ENCODE data around the gene DGKB.

The DGKB gene

GRCh38 chr7:14133752-14134151 lies 768.8 kb downstream of the DGKB start:
- no peaks in the 10 kb centered on the region for H3K9me3 ChIP-seq (ENCODE audit: control insufficient read depth in 1 of 2, low read length in 2 of 2)
- H3K4me3 ChIP-seq (ENCODE audit: low read depth in 1 of 2, low read length in 2 of 2): no peak overlapping the region
- no peaks in the 10 kb centered on the region for H3K4me1 ChIP-seq (ENCODE audit: control insufficient read depth in 1 of 2, insufficient read depth in 2 of 2, low read length in 2 of 2)
- H3K27me3 ChIP-seq (ENCODE audit: control insufficient read depth in 1 of 2, insufficient read depth in 2 of 2, low read length in 2 of 2): no peaks in the 10 kb centered on the region
- H3K27ac ChIP-seq (ENCODE audit: low read depth, low read length): no peak overlapping the region
- no peak overlapping the region for H3K9ac ChIP-seq (ENCODE audit: low read depth in 1 of 2, low read length in 2 of 2)
- no peaks in the 10 kb centered on the region for H3K36me3 ChIP-seq (ENCODE audit: control insufficient read depth in 1 of 2, insufficient read depth in 2 of 2, low read length in 2 of 2)

- no peaks in the 10 kb centered on the region for H3K9me3 ChIP-seq (ENCODE audit: control insufficient read depth in 1 of 2, low read length in 2 of 2)
- H3K36me3 ChIP-seq (ENCODE audit: control insufficient read depth in 1 of 2, insufficient read depth in 2 of 2, low read length in 2 of 2): no peaks in the 10 kb centered on the region
- no peaks in the 10 kb centered on the region for H3K27me3 ChIP-seq (ENCODE audit: control insufficient read depth in 1 of 2, insufficient read depth in 2 of 2, low read length in 2 of 2)
- H3K4me3 ChIP-seq (ENCODE audit: low read depth in 1 of 2, low read length in 2 of 2): no peak overlapping the region
- H3K9ac ChIP-seq (ENCODE audit: low read depth in 1 of 2, low read length in 2 of 2): no peak overlapping the region
- no peaks in the 10 kb centered on the region for H3K4me1 ChIP-seq (ENCODE audit: control insufficient read depth in 1 of 2, insufficient read depth in 2 of 2, low read length in 2 of 2)
- no peak overlapping the region for H3K27ac ChIP-seq (ENCODE audit: low read depth, low read length)
Observed at GRCh38 chr7:14125998-14126397, 776.6 kb downstream of the DGKB start.

- no peak overlapping the region for H3K4me3 ChIP-seq (ENCODE audit: low read depth in 1 of 2, low read length in 2 of 2)
- no peaks in the 10 kb centered on the region for H3K4me1 ChIP-seq (ENCODE audit: control insufficient read depth in 1 of 2, insufficient read depth in 2 of 2, low read length in 2 of 2)
- no peak overlapping the region for H3K27ac ChIP-seq (ENCODE audit: low read depth, low read length)
- no peaks in the 10 kb centered on the region for H3K27me3 ChIP-seq (ENCODE audit: control insufficient read depth in 1 of 2, insufficient read depth in 2 of 2, low read length in 2 of 2)
- no peaks in the 10 kb centered on the region for H3K9me3 ChIP-seq (ENCODE audit: control insufficient read depth in 1 of 2, low read length in 2 of 2)
- no peaks in the 10 kb centered on the region for H3K36me3 ChIP-seq (ENCODE audit: control insufficient read depth in 1 of 2, insufficient read depth in 2 of 2, low read length in 2 of 2)
- no peak overlapping the region for H3K9ac ChIP-seq (ENCODE audit: low read depth in 1 of 2, low read length in 2 of 2)
Observed at GRCh38 chr7:14124716-14125115, 777.8 kb downstream of the DGKB start.

GRCh38 chr7:14123923-14124322 lies 778.6 kb downstream of the DGKB start:
- Histone ChIP-seq H3K9me3 (ENCODE audit: control insufficient read depth in 1 of 2, low read length in 2 of 2) (no peaks in the 10 kb centered on the region), H3K36me3 (ENCODE audit: control insufficient read depth in 1 of 2, insufficient read depth in 2 of 2, low read length in 2 of 2) (no peaks in the 10 kb centered on the region), H3K4me1 (ENCODE audit: control insufficient read depth in 1 of 2, insufficient read depth in 2 of 2, low read length in 2 of 2) (no peaks in the 10 kb centered on the region), H3K9ac (ENCODE audit: low read depth in 1 of 2, low read length in 2 of 2) (no peak overlapping the region), H3K27ac (ENCODE audit: low read depth, low read length) (no peak overlapping the region), H3K4me3 (ENCODE audit: low read depth in 1 of 2, low read length in 2 of 2) (no peak overlapping the region), H3K27me3 (ENCODE audit: control insufficient read depth in 1 of 2, insufficient read depth in 2 of 2, low read length in 2 of 2) (no peaks in the 10 kb centered on the region)

- no peak overlapping the region for H3K4me3 ChIP-seq (ENCODE audit: low read depth in 1 of 2, low read length in 2 of 2)
- H3K27ac ChIP-seq (ENCODE audit: low read depth, low read length): no peak overlapping the region
- H3K9ac ChIP-seq (ENCODE audit: low read depth in 1 of 2, low read length in 2 of 2): no peak overlapping the region
- H3K9me3 ChIP-seq (ENCODE audit: control insufficient read depth in 1 of 2, low read length in 2 of 2): no peaks in the 10 kb centered on the region
- H3K36me3 ChIP-seq (ENCODE audit: control insufficient read depth in 1 of 2, insufficient read depth in 2 of 2, low read length in 2 of 2): no peaks in the 10 kb centered on the region
- no peaks in the 10 kb centered on the region for H3K27me3 ChIP-seq (ENCODE audit: control insufficient read depth in 1 of 2, insufficient read depth in 2 of 2, low read length in 2 of 2)
- no peaks in the 10 kb centered on the region for H3K4me1 ChIP-seq (ENCODE audit: control insufficient read depth in 1 of 2, insufficient read depth in 2 of 2, low read length in 2 of 2)
Observed at GRCh38 chr7:14115701-14116100, 786.9 kb downstream of the DGKB start.

- Histone ChIP-seq H3K27ac (ENCODE audit: low read depth, low read length) (no peak overlapping the region), H3K4me1 (ENCODE audit: control insufficient read depth in 1 of 2, insufficient read depth in 2 of 2, low read length in 2 of 2) (no peaks in the 10 kb centered on the region), H3K9ac (ENCODE audit: low read depth in 1 of 2, low read length in 2 of 2) (no peak overlapping the region), H3K9me3 (ENCODE audit: control insufficient read depth in 1 of 2, low read length in 2 of 2) (no peaks in the 10 kb centered on the region), H3K36me3 (ENCODE audit: control insufficient read depth in 1 of 2, insufficient read depth in 2 of 2, low read length in 2 of 2) (no peaks in the 10 kb centered on the region), H3K4me3 (ENCODE audit: low read depth in 1 of 2, low read length in 2 of 2) (no peak overlapping the region), H3K27me3 (ENCODE audit: control insufficient read depth in 1 of 2, insufficient read depth in 2 of 2, low read length in 2 of 2) (no peaks in the 10 kb centered on the region)
Observed at GRCh38 chr7:14104861-14105260, 797.7 kb downstream of the DGKB start.

- H3K9ac ChIP-seq (ENCODE audit: low read depth in 1 of 2, low read length in 2 of 2): no peak overlapping the region
- no peak overlapping the region for H3K27ac ChIP-seq (ENCODE audit: low read depth, low read length)
- H3K4me1 ChIP-seq (ENCODE audit: control insufficient read depth in 1 of 2, insufficient read depth in 2 of 2, low read length in 2 of 2): no peaks in the 10 kb centered on the region
- no peak overlapping the region for H3K4me3 ChIP-seq (ENCODE audit: low read depth in 1 of 2, low read length in 2 of 2)
- no peaks in the 10 kb centered on the region for H3K9me3 ChIP-seq (ENCODE audit: control insufficient read depth in 1 of 2, low read length in 2 of 2)
- no peaks in the 10 kb centered on the region for H3K36me3 ChIP-seq (ENCODE audit: control insufficient read depth in 1 of 2, insufficient read depth in 2 of 2, low read length in 2 of 2)
- H3K27me3 ChIP-seq (ENCODE audit: control insufficient read depth in 1 of 2, insufficient read depth in 2 of 2, low read length in 2 of 2): no peaks in the 10 kb centered on the region
Observed at GRCh38 chr7:14096159-14096558, 806.4 kb downstream of the DGKB start.

- no peaks in the 10 kb centered on the region for H3K36me3 ChIP-seq (ENCODE audit: control insufficient read depth in 1 of 2, insufficient read depth in 2 of 2, low read length in 2 of 2)
- H3K27ac ChIP-seq (ENCODE audit: low read depth, low read length): no peak overlapping the region
- H3K27me3 ChIP-seq (ENCODE audit: control insufficient read depth in 1 of 2, insufficient read depth in 2 of 2, low read length in 2 of 2): no peaks in the 10 kb centered on the region
- no peaks in the 10 kb centered on the region for H3K4me1 ChIP-seq (ENCODE audit: control insufficient read depth in 1 of 2, insufficient read depth in 2 of 2, low read length in 2 of 2)
- no peaks in the 10 kb centered on the region for H3K9me3 ChIP-seq (ENCODE audit: control insufficient read depth in 1 of 2, low read length in 2 of 2)
- no peak overlapping the region for H3K9ac ChIP-seq (ENCODE audit: low read depth in 1 of 2, low read length in 2 of 2)
- H3K4me3 ChIP-seq (ENCODE audit: low read depth in 1 of 2, low read length in 2 of 2): no peak overlapping the region
Observed at GRCh38 chr7:14095233-14095950, 807.2 kb downstream of the DGKB start.
